ENCODE results near the gene ADAT3. TPM values are rescaled to one million over a fixed set of nuclear protein-coding genes. Genes with fewer than 3 reads are reported as not detected.

ADAT3 gene
- total and polyA plus RNA-seq, 4 donors: 4.0 to 11.9 (median 6.8) TPM

GRCh38 chr19:1962674-1963073 is 57.5 kb downstream of the ADAT3 start:
- Histone ChIP-seq H3K27ac (ENCODE audit: low read depth in 1 of 2, low read length in 1 of 2) (no peak overlapping the region), H3K9ac (ENCODE audit: insufficient read depth in 1 of 2, low read length in 2 of 2) (no peak overlapping the region), H3K4me3 (no peak overlapping the region), H3K36me3 (ENCODE audit: control insufficient read depth in 4 of 4, insufficient read depth in 4 of 4, low read length in 4 of 4) (peaks cover 0 to 6% (median 3%) of the 10 kb centered on the region in 4 donors), H3K27me3 (ENCODE audit: control insufficient read depth in 3 of 3, insufficient read depth in 3 of 3, low read length in 2 of 3) (no peaks in the 10 kb centered on the region), H3K9me3 (ENCODE audit: control insufficient read depth in 4 of 4, insufficient read depth in 3 of 4, low read length in 3 of 4) (no peaks in the 10 kb centered on the region), H3K4me1 (ENCODE audit: control insufficient read depth in 5 of 5, insufficient read depth in 5 of 5, low read length in 5 of 5) (peaks cover 0 to 2% (median 0%) of the 10 kb centered on the region in 5 donors)
- DNase-seq (no peak), ATAC-seq (ENCODE audit: insufficient read depth, low FRiP score) (no peak)
- WGBS, 2 donors: 94 to 96% methylated on average over 23 of the region's 23 CpGs
- TF ChIP-seq CTCF (IDR thresholded peaks at IDR 0.05; ENCODE audit: control extremely low read depth, extremely low read depth): no peak

Other genes with a start within 250 kb of the ADAT3 start
- not detected for gene ONECUT3, start 151.9 kb upstream of the ADAT3 start, total RNA-seq
- not detected for gene ONECUT3, start 151.9 kb upstream of the ADAT3 start, polyA plus RNA-seq
- 1 to 10 TPM; 2.2 to 2.4 TPM for gene ATP8B3, start 93.1 kb upstream of the ADAT3 start, total RNA-seq
- 1 to 10 TPM in 1 of 2 donors, under 1 TPM in 1; 0.69 to 1.3 TPM for gene ATP8B3, start 93.1 kb upstream of the ADAT3 start, polyA plus RNA-seq
- gene REXO1, start 56.9 kb upstream of the ADAT3 start, total RNA-seq: 10 to 100 TPM; 15.6 to 40.3 TPM
- gene REXO1, start 56.9 kb upstream of the ADAT3 start, polyA plus RNA-seq: 10 to 100 TPM; 22.3 to 32.0 TPM
- 10 to 100 TPM in 1 of 2 donors, 1 to 10 TPM in 1; 3.3 to 25.6 TPM for gene KLF16, start 41.8 kb upstream of the ADAT3 start, total RNA-seq
- gene KLF16, start 41.8 kb upstream of the ADAT3 start, polyA plus RNA-seq: 10 to 100 TPM; 13.8 to 17.8 TPM
- 10 to 100 TPM; 68.8 to 84.9 TPM for gene ABHD17A, start 19.9 kb upstream of the ADAT3 start, total RNA-seq
- 100 to 1,000 TPM in 1 of 2 donors, 10 to 100 TPM in 1; 97.0 to 110 TPM for gene ABHD17A, start 19.9 kb upstream of the ADAT3 start, polyA plus RNA-seq
- 10 to 100 TPM; 63.4 to 86.6 TPM for gene SCAMP4, start within 50 bp of the ADAT3 start, total RNA-seq
- 10 to 100 TPM; 45.7 to 49.1 TPM for gene SCAMP4, start within 50 bp of the ADAT3 start, polyA plus RNA-seq
- 10 to 100 TPM; 50.0 to 74.4 TPM for gene CSNK1G2, start 35.8 kb downstream of the ADAT3 start, total RNA-seq
- 10 to 100 TPM; 67.1 to 80.2 TPM for gene CSNK1G2, start 35.8 kb downstream of the ADAT3 start, polyA plus RNA-seq
- 10 to 100 TPM; 49.5 to 62.3 TPM for gene BTBD2, start 110.3 kb downstream of the ADAT3 start, total RNA-seq
- gene BTBD2, start 110.3 kb downstream of the ADAT3 start, polyA plus RNA-seq: 10 to 100 TPM; 35.5 to 40.1 TPM
- 100 to 1,000 TPM; 107 to 333 TPM for gene MKNK2, start 145.8 kb downstream of the ADAT3 start, total RNA-seq
- 100 to 1,000 TPM; 132 to 189 TPM for gene MKNK2, start 145.8 kb downstream of the ADAT3 start, polyA plus RNA-seq
- 10 to 100 TPM; 45.2 to 86.6 TPM for gene MOB3A, start 190.9 kb downstream of the ADAT3 start, total RNA-seq
- 10 to 100 TPM; 17.7 to 44.9 TPM for gene MOB3A, start 190.9 kb downstream of the ADAT3 start, polyA plus RNA-seq
- gene IZUMO4, start 191.5 kb downstream of the ADAT3 start, total RNA-seq: 1 to 10 TPM; 5.0 to 8.4 TPM
- gene IZUMO4, start 191.5 kb downstream of the ADAT3 start, polyA plus RNA-seq: 1 to 10 TPM; 6.1 to 9.8 TPM
- 100 to 1,000 TPM in 1 of 2 donors, 10 to 100 TPM in 1; 69.9 to 144 TPM for gene AP3D1, start 246.2 kb downstream of the ADAT3 start, total RNA-seq
- gene AP3D1, start 246.2 kb downstream of the ADAT3 start, polyA plus RNA-seq: 100 to 1,000 TPM in 1 of 2 donors, 10 to 100 TPM in 1; 55.3 to 101 TPM